GM19452 (cell line): ENCODE measurements around the gene MRPL4.
"Not testable (repeated sequence)": the region's sequence is repeated elsewhere in the genome, so short reads cannot be mapped to it uniquely, and the experiment has no call there.

Source experiments
- ATAC-seq: cut with Tn5 transposase; IDR thresholded peaks from one replicate; pipeline ENCODE4 v1.9.1; 2021; ENCODE audit not compliant: unreplicated experiment

The MRPL4 gene

GRCh38 chr19:10230173-10230860, 21.7 kb upstream of the MRPL4 start:
- no peak for ATAC-seq

GRCh38 chr19:10230861-10231611, 21.0 kb upstream of the MRPL4 start, which contains the start of gene S1PR2:
S1PR2 (minus strand) TSS chr19:10231331; CDS start chr19:10224905, 6,426 bp downstream.
- peak; percentile 48 for ATAC-seq

GRCh38 chr19:10231612-10232228, 20.3 kb upstream of the MRPL4 start:
- ATAC-seq: no peak

- ATAC-seq: no peak
Measured at GRCh38 chr19:10233946-10234345, 18.1 kb upstream of the MRPL4 start.

- ATAC-seq: no peak
Measured at GRCh38 chr19:10235003-10235402, 17.0 kb upstream of the MRPL4 start.

GRCh38 chr19:10235409-10235808, 16.6 kb upstream of the MRPL4 start:
- ATAC-seq: not testable (repeated sequence)

- no peak for ATAC-seq
Measured at GRCh38 chr19:10237702-10238101, 14.3 kb upstream of the MRPL4 start.

GRCh38 chr19:10238172-10238783, 13.7 kb upstream of the MRPL4 start:
- no peak for ATAC-seq

GRCh38 chr19:10241826-10242449, 10.1 kb upstream of the MRPL4 start:
- not testable (repeated sequence) for ATAC-seq

GRCh38 chr19:10243606-10244005, 8.4 kb upstream of the MRPL4 start:
- no peak for ATAC-seq

GRCh38 chr19:10245189-10245939, 6.7 kb upstream of the MRPL4 start:
- no peak for ATAC-seq

GRCh38 chr19:10246511-10246910, 5.5 kb upstream of the MRPL4 start:
- no peak for ATAC-seq

GRCh38 chr19:10252707-10253106, 693 bp downstream of the MRPL4 start:
- no peak for ATAC-seq

- ATAC-seq: no peak
Measured at GRCh38 chr19:10254244-10254643, 2.2 kb downstream of the MRPL4 start.

- ATAC-seq: no peak
Measured at GRCh38 chr19:10255358-10255757, 3.3 kb downstream of the MRPL4 start.

- no peak for ATAC-seq
Measured at GRCh38 chr19:10256551-10256950, 4.5 kb downstream of the MRPL4 start.

GRCh38 chr19:10256970-10257615, 5.1 kb downstream of the MRPL4 start:
- ATAC-seq: no peak

- ATAC-seq: no peak
Measured at GRCh38 chr19:10258080-10258710, 6.2 kb downstream of the MRPL4 start.

GRCh38 chr19:10259162-10259905, 7.3 kb downstream of the MRPL4 start:
- ATAC-seq: no peak
